ENCODE data around the gene ENKUR. TPM values are rescaled to one million over a fixed set of nuclear protein-coding genes. Genes with fewer than 3 reads are reported as not detected.

The ENKUR gene
- total RNA-seq, 6 experiments from 2014 or later = 0.15 to 1.00 (median 0.27) TPM

GRCh38 chr10:24953675-24954074 lies 62.3 kb downstream of the ENKUR start:
- H3K36me3 ChIP-seq = no peaks in the 10 kb centered on the region
- intact Hi-C loops (cut with DNase I) = no loop called here
- ATAC-seq = no peak
- H3K4me3 ChIP-seq = no peak overlapping the region
- 90% methylated on average over 9 of the region's 11 CpGs for WGBS (ENCODE audit: insufficient coverage, low coverage, low lambda C conversion rate, missing lambda C conversion rate)
- H3K27ac ChIP-seq = no peak overlapping the region
- TF ChIP-seq POLR2A (IDR thresholded peaks at IDR 0.05) = no peak
- TF ChIP-seq, protein P1, sequence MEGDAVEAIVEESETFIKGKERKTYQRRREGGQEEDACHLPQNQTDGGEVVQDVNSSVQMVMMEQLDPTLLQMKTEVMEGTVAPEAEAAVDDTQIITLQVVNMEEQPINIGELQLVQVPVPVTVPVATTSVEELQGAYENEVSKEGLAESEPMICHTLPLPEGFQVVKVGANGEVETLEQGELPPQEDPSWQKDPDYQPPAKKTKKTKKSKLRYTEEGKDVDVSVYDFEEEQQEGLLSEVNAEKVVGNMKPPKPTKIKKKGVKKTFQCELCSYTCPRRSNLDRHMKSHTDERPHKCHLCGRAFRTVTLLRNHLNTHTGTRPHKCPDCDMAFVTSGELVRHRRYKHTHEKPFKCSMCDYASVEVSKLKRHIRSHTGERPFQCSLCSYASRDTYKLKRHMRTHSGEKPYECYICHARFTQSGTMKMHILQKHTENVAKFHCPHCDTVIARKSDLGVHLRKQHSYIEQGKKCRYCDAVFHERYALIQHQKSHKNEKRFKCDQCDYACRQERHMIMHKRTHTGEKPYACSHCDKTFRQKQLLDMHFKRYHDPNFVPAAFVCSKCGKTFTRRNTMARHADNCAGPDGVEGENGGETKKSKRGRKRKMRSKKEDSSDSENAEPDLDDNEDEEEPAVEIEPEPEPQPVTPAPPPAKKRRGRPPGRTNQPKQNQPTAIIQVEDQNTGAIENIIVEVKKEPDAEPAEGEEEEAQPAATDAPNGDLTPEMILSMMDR (IDR thresholded peaks at IDR 0.05) = no peak
- no peaks in the 10 kb centered on the region for H3K27me3 ChIP-seq
- no peak for DNase-seq
- no peaks in the 10 kb centered on the region for H3K4me1 ChIP-seq
- H3K9me3 ChIP-seq = no peaks in the 10 kb centered on the region

- ATAC-seq (peak; percentile 62 to 79 (median 74)), DNase-seq (peak; percentile 47 to 55 (median 52))
- H3K4me1 ChIP-seq = no peaks in the 10 kb centered on the region
- H3K27me3 ChIP-seq = no peaks in the 10 kb centered on the region
- H3K27ac ChIP-seq = peak overlapping the region; percentile 53 to 70 (median 58)
- H3K36me3 ChIP-seq = no peaks in the 10 kb centered on the region
- 49% methylated on average over 8 of the region's 53 CpGs for WGBS (ENCODE audit: insufficient coverage, low coverage, low lambda C conversion rate, missing lambda C conversion rate)
- H3K4me3 ChIP-seq = peak overlapping the region; percentile 52 to 67 (median 57)
- no peak for TF ChIP-seq POLR2A (IDR thresholded peaks at IDR 0.05)
- TF ChIP-seq, protein P1 (IDR thresholded peaks at IDR 0.05) = peak; percentile 32 to 48 (median 42)
- no peaks in the 10 kb centered on the region for H3K9me3 ChIP-seq
- intact Hi-C loops (cut with DNase I) = no loop called here
These were observed 63.0 kb downstream of the ENKUR start for GRCh38 chr10:24952707-24953645.

GRCh38 chr10:24952143-24952706 lies 63.7 kb downstream of the ENKUR start, which contains the start of gene PRTFDC1:
PRTFDC1 (minus strand) TSS chr10:24952606; CDS start chr10:24952575, 31 bp downstream.
- Histone ChIP-seq H3K9me3 (no peaks in the 10 kb centered on the region), H3K27me3 (no peaks in the 10 kb centered on the region), H3K36me3 (no peaks in the 10 kb centered on the region), H3K4me1 (no peaks in the 10 kb centered on the region), H3K4me3 (peak within 1 kb of the TSS; percentile 52 to 67 (median 57)), H3K27ac (peak within 1 kb of the TSS; percentile 53 to 70 (median 58))
- ATAC-seq (peak; percentile 60 to 72 (median 68)), DNase-seq (peak in 2 of 3 donors; percentile 57)
- intact Hi-C loops (cut with DNase I) = no loop called here
- TF ChIP-seq, protein P1 (IDR thresholded peaks at IDR 0.05) = no peak
- no peak for TF ChIP-seq POLR2A (IDR thresholded peaks at IDR 0.05)
- WGBS (ENCODE audit: insufficient coverage, low coverage, low lambda C conversion rate, missing lambda C conversion rate) = 7% methylated on average over 27 of the region's 56 CpGs

DNA sequence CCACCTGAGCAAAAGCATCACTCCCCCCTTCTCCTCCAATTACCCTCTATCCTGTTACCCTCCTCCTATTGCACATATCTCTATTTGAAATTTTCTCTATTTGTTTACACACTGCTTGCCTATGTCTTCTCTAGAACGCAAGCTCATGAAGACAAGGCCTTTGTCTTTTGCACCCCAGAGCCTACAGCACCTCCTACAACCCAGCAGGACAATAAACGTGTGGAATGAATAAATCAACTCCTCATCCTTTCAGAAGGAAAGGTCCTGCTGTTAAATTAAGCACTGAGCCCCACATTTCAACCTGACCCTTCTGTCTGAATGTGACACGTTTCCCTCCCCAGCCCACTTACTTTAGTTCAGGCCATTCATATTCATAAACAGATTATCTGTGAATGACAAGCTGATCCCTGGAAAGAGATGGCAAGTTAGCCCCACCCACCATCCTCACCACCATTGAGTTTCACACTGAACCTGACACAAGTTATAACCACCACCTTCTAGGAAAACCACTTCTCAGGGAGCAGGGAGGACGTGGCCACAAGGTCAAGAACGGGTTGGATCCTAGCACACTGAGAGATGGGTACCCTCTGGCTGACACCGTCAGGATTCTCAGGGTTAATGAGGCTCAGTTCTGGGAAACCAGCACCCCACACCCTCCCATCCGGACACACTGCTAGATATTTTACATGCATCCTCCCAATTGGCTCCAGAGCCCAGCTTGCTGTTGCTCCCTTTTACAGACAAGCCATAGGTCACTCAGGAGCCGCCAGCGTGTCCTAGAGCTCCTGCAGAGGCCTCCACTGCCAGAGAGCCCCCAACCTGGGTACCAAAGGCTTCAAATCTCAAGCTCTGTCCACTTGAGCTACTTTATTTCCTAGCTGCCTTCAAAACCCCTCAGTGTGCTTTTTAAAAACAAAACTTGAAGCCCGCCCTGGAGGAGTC lies 64.5 kb downstream of the ENKUR start:
- Histone ChIP-seq H3K27me3 (no peaks in the 10 kb centered on the region), H3K4me1 (no peaks in the 10 kb centered on the region), H3K36me3 (no peaks in the 10 kb centered on the region), H3K27ac (peak overlapping the region; percentile 53 to 70 (median 58)), H3K9me3 (no peaks in the 10 kb centered on the region), H3K4me3 (peak overlapping the region; percentile 52 to 67 (median 57))
- WGBS (ENCODE audit: insufficient coverage, low coverage, low lambda C conversion rate, missing lambda C conversion rate) = 62% methylated on average over 9 of the region's 10 CpGs
- ATAC-seq = peak; percentile 47 to 62 (median 54)
- DNase-seq = peak in 1 of 3 donors; percentile 27
- TF ChIP-seq, protein P1 (IDR thresholded peaks at IDR 0.05) = no peak
- TF ChIP-seq POLR2A (IDR thresholded peaks at IDR 0.05) = no peak
- intact Hi-C loops (cut with DNase I) = no loop called here

All from right lobe of liver (tissue), 6 donors.